ENCODE data around the gene GNG13.
A peak's percentile ranks its signal among the peaks of the same experiment; 100 is the strongest.
"Not testable (repeated sequence)": the region's sequence is repeated elsewhere in the genome, so short reads cannot be mapped to it uniquely, and the experiment has no call there.

Gene GNG13

DNA sequence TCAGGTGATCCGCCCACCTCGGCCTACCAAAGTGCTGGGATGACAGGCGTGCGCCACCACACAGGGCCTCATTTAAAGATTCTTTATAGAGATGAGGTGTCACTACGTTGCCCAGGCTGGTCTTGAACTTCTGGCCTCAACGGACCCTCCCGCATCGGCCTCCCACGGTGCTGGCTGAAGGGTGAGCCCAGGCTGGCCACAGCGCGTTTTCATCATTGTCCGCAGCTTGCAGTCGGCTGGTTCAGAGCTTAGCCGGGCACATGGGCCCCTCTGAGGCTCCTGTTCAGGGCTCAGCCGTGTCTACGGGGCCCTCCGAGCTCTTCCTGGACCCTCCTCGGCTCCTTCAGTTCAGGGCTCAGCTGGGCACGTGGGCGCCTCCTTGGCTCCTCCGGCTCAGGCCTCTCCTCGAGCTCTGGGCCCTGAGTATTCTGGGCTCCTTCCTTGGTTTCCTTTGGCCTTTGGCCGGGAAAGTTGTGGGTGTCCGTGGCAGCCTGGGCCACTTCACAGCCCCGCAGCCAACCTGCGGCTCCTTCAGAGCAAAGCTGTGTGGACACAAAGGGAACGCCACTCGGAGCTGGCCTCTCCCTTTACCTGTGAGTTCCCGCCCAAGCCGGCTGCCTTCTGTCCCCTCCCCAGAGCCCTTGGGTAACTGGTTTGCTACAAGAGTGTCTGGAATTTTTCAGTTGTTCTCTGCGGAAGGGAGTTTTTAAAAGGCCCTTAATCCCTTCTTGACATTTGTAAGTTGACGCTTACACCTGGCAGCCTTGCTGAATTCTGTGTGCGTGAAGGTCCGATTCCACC lies 41.2 kb downstream of the GNG13 start:
- Histone ChIP-seq H3K9ac (no peak overlapping the region), H3K9me3 (replicated peaks in 1 of 11) (peaks cover 0 to 5% (median 0%) of the 10 kb centered on the region in 11 experiments; a peak in 2 of 22 replicates), H3K27me3 (no peaks in the 10 kb centered on the region), H3K27ac (no peak overlapping the region), H3K4me3 (no peak overlapping the region), H4K20me1 (no peaks in the 10 kb centered on the region), H3K4me1 (peaks cover 35 to 64% (median 52%) of the 10 kb centered on the region in 10 experiments), H3K4me2 (no peak overlapping the region), H3K36me3 (no peaks in the 10 kb centered on the region)
- no peak for TF ChIP-seq Cebpa-rat (IDR thresholded peaks at IDR 0.05)

DNA sequence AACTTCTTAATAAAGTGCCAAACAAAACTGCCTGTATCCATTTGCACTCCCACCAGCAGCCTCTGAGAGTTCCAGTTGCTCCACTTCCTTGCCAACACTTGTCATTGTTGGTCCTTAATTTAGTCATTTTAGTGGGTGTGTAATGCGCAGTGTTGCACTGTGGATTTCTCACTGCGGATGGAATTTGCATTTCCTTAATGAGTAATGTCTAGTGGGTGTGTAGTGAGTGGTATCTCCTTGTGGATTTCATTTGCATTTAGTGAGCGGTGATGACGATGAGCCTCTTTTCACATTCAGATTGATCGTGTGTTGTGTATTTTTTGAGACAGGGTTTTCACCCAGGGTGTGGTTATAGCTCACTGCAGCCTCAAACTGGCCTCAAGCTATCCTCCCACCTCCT lies 44.1 kb downstream of the GNG13 start:
- Histone ChIP-seq H3K27ac (no peak overlapping the region), H3K27me3 (no peaks in the 10 kb centered on the region), H3K36me3 (no peaks in the 10 kb centered on the region), H3K4me1 (peaks cover 32 to 75% (median 44%) of the 10 kb centered on the region in 10 experiments), H4K20me1 (no peaks in the 10 kb centered on the region), H3K9me3 (replicated peaks in 1 of 11) (peaks cover 0 to 5% (median 0%) of the 10 kb centered on the region in 11 experiments; a peak in 2 of 22 replicates), H3K9ac (no peak overlapping the region), H3K4me3 (no peak overlapping the region), H3K4me2 (peak overlapping the region; percentile 68 to 92 (median 82); a peak in 19 of 22 replicates)
- TF ChIP-seq Cebpa-rat (IDR thresholded peaks at IDR 0.05) = no peak

DNA sequence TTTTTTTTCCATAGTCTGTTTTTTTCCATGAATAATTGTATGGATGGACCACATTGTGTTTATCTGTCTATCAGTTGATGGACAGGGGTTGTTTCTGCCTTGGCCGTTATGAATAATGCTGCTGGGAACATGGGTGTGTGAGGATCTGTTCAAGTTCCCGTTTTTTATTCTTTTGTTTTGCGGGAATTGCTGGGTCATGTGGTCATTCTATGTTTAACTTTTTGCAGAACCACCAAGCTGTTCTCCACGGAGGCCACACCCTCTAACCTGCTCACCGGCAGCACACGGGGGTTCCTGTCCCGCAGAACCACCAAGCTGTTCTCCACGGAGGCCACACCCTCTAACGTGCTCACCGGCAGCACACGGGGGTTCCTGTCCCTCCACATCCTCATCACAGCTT lies 45.9 kb downstream of the GNG13 start:
- H3K4me3 ChIP-seq = no peak overlapping the region; a peak in 1 of 20 replicates
- TF ChIP-seq Cebpa-rat (IDR thresholded peaks at IDR 0.05) = no peak
- H3K4me1 ChIP-seq = peaks cover 25 to 64% (median 33%) of the 10 kb centered on the region in 10 experiments
- H3K27ac ChIP-seq = peak overlapping the region in 3 of 11 experiments; percentile 49 to 67 (median 58); a peak in 6 of 22 replicates
- peak overlapping the region in 10 of 11 experiments; percentile 12 to 84 (median 65); a peak in 17 of 22 replicates for H3K4me2 ChIP-seq
- no peaks in the 10 kb centered on the region for H3K36me3 ChIP-seq
- H3K27me3 ChIP-seq = no peaks in the 10 kb centered on the region
- peak overlapping the region in 2 of 11 experiments; percentile 32 to 35; a peak in 3 of 22 replicates for H3K9ac ChIP-seq
- H4K20me1 ChIP-seq = no peaks in the 10 kb centered on the region
- H3K9me3 ChIP-seq (replicated peaks in 1 of 11) = peaks cover 0 to 5% (median 0%) of the 10 kb centered on the region in 11 experiments; a peak in 2 of 22 replicates

DNA sequence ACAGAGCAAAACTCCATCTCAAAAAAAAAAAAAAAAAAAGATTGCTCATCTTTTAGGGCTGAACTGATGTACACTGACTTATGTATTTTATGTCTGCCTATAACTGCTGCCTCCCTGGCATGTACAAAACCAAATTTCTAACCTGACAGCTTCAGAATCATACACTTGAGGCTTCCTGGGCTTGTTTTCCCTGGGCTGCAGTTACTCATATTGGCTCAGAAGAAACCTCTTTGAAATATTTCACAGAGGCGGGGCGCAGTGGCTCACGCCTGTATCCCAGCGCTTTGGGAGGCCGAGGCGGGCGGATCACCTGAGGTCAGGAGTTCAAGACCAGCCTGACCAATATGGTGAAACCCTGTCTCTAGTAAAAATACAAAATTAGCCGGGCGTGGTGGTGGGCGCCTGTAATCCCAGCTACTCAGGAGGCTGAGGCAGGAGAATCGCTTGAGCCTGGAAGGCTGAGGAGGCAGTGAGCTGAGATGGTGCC lies 46.4 kb downstream of the GNG13 start:
- H3K4me1 ChIP-seq = peaks cover 25 to 64% (median 33%) of the 10 kb centered on the region in 10 experiments
- H4K20me1 ChIP-seq; H3K36me3 ChIP-seq; H3K27me3 ChIP-seq; H3K9me3 ChIP-seq (replicated peaks in 1 of 11); H3K4me3 ChIP-seq: not testable (repeated sequence)
- peak overlapping the region in 2 of 11 experiments; percentile 32 to 35; a peak in 3 of 22 replicates for H3K9ac ChIP-seq
- H3K4me2 ChIP-seq = peak overlapping the region in 8 of 11 experiments; percentile 12 to 84 (median 80); a peak in 14 of 22 replicates
- peak overlapping the region in 3 of 11 experiments; percentile 49 to 67 (median 58); a peak in 7 of 22 replicates for H3K27ac ChIP-seq

DNA sequence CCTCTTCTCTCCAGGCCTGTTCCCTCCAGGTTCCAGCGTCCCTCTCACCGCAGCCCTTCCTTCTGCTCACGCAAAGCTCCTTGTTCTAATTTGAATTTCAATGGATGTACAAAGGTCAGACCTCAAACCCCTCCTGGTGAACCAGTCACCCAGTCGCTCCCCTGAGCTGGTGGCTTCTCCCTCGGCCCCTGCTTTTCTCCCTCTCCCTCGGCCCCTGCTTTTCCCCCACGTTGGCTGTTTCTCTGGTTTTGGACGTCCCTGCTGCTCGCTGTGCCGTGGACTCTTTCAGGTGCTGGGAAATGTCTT lies 48.6 kb downstream of the GNG13 start:
- no peak for TF ChIP-seq Cebpa-rat (IDR thresholded peaks at IDR 0.05)

DNA sequence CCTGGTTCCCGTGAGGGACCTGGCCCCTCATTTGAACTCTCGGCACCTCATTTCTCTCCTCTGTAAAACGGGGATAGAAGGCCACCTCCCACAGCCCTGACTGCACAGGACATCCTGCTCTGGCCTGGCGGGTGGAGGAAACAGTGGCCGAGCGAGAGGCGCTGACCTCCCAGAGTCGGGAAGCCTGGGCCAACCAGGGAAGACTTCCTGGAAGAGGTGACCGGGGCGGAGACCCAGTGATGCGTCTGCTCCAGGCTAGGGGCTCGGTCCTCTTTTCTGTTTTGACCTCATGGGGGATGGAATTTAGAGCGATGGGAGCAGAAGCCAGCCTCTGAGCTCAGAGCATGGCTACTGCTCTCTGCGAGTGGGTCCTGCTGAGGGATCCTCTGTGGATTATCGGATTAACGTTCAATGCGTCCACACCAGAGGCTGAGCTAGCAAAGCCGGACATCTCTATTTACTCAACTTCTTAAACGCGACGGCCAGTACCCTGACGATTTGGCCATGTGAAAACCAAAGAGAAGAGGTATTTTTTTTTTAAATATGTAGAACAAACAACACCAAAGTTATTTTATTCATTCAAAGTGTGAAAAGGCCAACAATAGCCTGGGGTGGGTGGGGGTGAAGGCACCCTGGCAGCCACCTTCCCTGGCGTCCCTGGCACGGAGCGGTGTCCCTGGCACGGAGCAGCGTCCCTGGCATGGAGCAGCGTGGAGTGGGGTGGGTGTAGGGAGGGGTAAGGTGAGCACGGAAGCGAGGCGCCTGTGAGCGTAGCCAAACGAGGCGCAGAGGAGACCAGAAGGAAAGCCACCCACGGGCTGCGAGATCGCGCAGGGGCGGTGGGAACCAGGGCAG lies 49.2 kb downstream of the GNG13 start:
- H3K27ac ChIP-seq = no peak overlapping the region
- H3K9ac ChIP-seq = no peak overlapping the region; a peak in 1 of 22 replicates
- H4K20me1 ChIP-seq = no peaks in the 10 kb centered on the region
- no peak for TF ChIP-seq Cebpa-rat (IDR thresholded peaks at IDR 0.05)
- H3K4me3 ChIP-seq = no peak overlapping the region
- no peaks in the 10 kb centered on the region for H3K36me3 ChIP-seq
- peak overlapping the region in 2 of 11 experiments; percentile 37 to 48; a peak in 3 of 22 replicates for H3K4me2 ChIP-seq
- H3K4me1 ChIP-seq = peaks cover 7 to 44% (median 14%) of the 10 kb centered on the region in 10 experiments; a peak in 18 of 20 replicates
- peaks cover 0 to 3% (median 0%) of the 10 kb centered on the region in 11 experiments; a peak in 2 of 22 replicates for H3K9me3 ChIP-seq (replicated peaks in 1 of 11)
- H3K27me3 ChIP-seq = no peaks in the 10 kb centered on the region

More for the DNA sequence above, 48.6 kb downstream of the GNG13 start:
- H3K4me1 ChIP-seq = peaks cover 12 to 50% (median 20%) of the 10 kb centered on the region in 10 experiments
- no peaks in the 10 kb centered on the region for H4K20me1 ChIP-seq
- no peaks in the 10 kb centered on the region for H3K27me3 ChIP-seq
- H3K9me3 ChIP-seq (replicated peaks in 1 of 11) = peaks cover 0 to 5% (median 0%) of the 10 kb centered on the region in 11 experiments; a peak in 2 of 22 replicates
- H3K27ac ChIP-seq = no peak overlapping the region; a peak in 1 of 22 replicates
- peak overlapping the region in 3 of 11 experiments; percentile 15 to 48 (median 37); a peak in 5 of 22 replicates for H3K4me2 ChIP-seq
- peak overlapping the region in 1 of 11 experiments; percentile 15; a peak in 2 of 22 replicates for H3K9ac ChIP-seq
- no peak overlapping the region for H3K4me3 ChIP-seq
- no peaks in the 10 kb centered on the region for H3K36me3 ChIP-seq

DNA sequence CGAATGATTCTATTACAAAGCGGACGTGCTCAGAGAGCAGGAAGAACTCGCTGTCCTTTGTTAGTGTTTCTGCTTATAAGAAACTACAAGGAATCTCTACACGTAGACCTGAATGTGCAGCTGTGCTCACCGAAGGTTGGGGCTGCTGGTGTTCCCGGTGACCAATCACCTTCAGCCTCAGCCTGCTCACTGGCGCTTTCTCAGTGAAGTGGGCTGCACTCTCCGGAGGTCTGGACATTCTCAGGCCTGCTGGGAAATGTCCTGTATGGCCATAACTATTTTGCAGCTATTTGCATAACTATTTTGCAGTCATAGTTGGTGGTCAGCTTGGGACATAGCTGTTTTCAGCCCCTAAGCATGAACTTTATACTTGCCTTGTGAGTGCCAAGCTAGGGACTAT lies 50.0 kb downstream of the GNG13 start:
- no peaks in the 10 kb centered on the region for H4K20me1 ChIP-seq
- H3K27me3 ChIP-seq = no peaks in the 10 kb centered on the region
- TF ChIP-seq Cebpa-rat (IDR thresholded peaks at IDR 0.05) = no peak

DNA sequence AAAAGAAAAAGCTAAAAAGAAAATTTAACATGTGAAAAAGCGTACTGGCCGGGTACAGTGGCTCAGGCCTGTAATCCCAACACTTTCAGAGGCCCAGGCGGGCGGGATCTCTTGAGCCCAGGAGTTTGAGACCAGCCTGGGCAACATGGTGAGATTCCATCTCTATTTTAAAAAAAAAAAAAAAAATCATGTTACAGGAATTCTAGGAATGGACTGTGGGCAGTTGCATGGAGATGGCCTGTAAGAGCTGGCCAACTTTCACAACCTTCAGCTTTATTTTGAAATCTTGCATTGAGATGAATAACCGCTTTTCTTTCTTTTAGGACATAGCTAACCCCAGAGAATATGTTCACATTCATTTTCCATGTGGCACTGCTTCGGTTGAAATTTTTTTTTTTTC lies 51.5 kb downstream of the GNG13 start:
- H4K20me1 ChIP-seq = no peaks in the 10 kb centered on the region
- no peaks in the 10 kb centered on the region for H3K27me3 ChIP-seq
- no peak overlapping the region for H3K4me2 ChIP-seq
- TF ChIP-seq Cebpa-rat (IDR thresholded peaks at IDR 0.05) = no peak
- H3K9ac ChIP-seq = no peak overlapping the region
- no peak overlapping the region for H3K4me3 ChIP-seq
- H3K9me3 ChIP-seq (replicated peaks in 1 of 11) = no peaks in the 10 kb centered on the region
- no peaks in the 10 kb centered on the region for H3K36me3 ChIP-seq
- no peak overlapping the region for H3K27ac ChIP-seq
- H3K4me1 ChIP-seq = peaks cover 0 to 24% (median 3%) of the 10 kb centered on the region in 10 experiments; a peak in 10 of 20 replicates

More for the DNA sequence above, 50.0 kb downstream of the GNG13 start:
- Histone ChIP-seq H3K4me3 (no peak overlapping the region), H3K4me2 (no peak overlapping the region), H3K36me3 (no peaks in the 10 kb centered on the region), H3K9ac (no peak overlapping the region), H3K4me1 (peaks cover 6 to 39% (median 13%) of the 10 kb centered on the region in 10 experiments; a peak in 17 of 20 replicates), H3K27ac (no peak overlapping the region), H3K9me3 (replicated peaks in 1 of 11) (no peaks in the 10 kb centered on the region)

All from BLaER1 treated with 17β-estradiol and CSF1 and Interleukin-3, amounts not matched to agents 10 nM and 100 nM (cell line).